Naive thymus-derived CD8-positive, alpha-beta T cell (primary cell): ENCODE data around the gene ADARB2. TPM values are rescaled to one million over a fixed set of nuclear protein-coding genes. Genes with fewer than 3 reads are reported as not detected.

Source experiments
- ATAC-seq, 2 donors: fragments of 150-1000 bp; cut with Tn5 transposase in 1 of 2; sonication (Bioruptor Pico), chemical (Tn5 transposase) in 1 of 2; 1 replicate in 1 of 2; 2 replicates in 1 of 2; pipeline ENCODE4 v1.10.0; 2021; ENCODE audit warnings: mild to moderate bottlenecking in 2 of 2, moderate library complexity in 2 of 2
- POLR2A ChIA-PET: fragments of 350-600 bp; sonication (Branson Sonifier 250); formaldehyde crosslinking; loops from one replicate; lab custom pipeline; 2021; ENCODE audit warnings: antibody characterized with exemption; lab: Charles Lee
- DNase-seq, 10 donors: peaks; one replicate each; pipeline versions ENCODE4 v3.0.0 to v3.0.0-alpha.2; 2020 to 2022
- H3K27ac Mint-ChIP-seq, 10 donors: one replicate each; pipeline ENCODE4 v1.8.0; 2020 to 2022; ENCODE audit warnings: mild to moderate bottlenecking in 10 of 10, mixed read lengths in 10 of 10, moderate library complexity in 4 of 10, inconsistent platforms in 1 of 10
- H3K27me3 Mint-ChIP-seq, 5 donors: one replicate each; pipeline ENCODE4 v1.8.0; 2021 to 2022; ENCODE audit warnings: mixed read lengths in 5 of 5
- H3K36me3 Mint-ChIP-seq, 3 donors: one replicate each; pipeline ENCODE4 v1.8.0; 2020 to 2022; ENCODE audit warnings: mixed read lengths in 3 of 3, mild to moderate bottlenecking in 2 of 3, inconsistent platforms in 1 of 3
- H3K4me1 Mint-ChIP-seq, 4 donors: one replicate each; pipeline ENCODE4 v1.8.0; 2021 to 2022; ENCODE audit warnings: mixed read lengths in 4 of 4
- H3K4me3 Mint-ChIP-seq, 10 donors: one replicate each; pipeline ENCODE4 v1.8.0; 2020 to 2022; ENCODE audit warnings: mild to moderate bottlenecking in 10 of 10, mixed read lengths in 10 of 10, moderate library complexity in 6 of 10, inconsistent platforms in 1 of 10
- H3K9me3 Mint-ChIP-seq, 9 donors: one replicate each; pipeline ENCODE4 v1.8.0; 2020 to 2022; ENCODE audit warnings: mixed read lengths in 9 of 9, mild to moderate bottlenecking in 3 of 9, inconsistent platforms in 1 of 9, moderate library complexity in 1 of 9
- polyA plus RNA-seq, 3 donors: library from polyadenylated mRNA; unstranded; fragments of 300-500 nt; fragmentation: Illumina TruSeq; gene quantifications; one replicate each; pipeline ENCODE4 v1.2.3, GENCODE V29; 2021
- total RNA-seq, 8 experiments: library from RNA in 2 of 8; stranded (reverse) in 2 of 8; gene quantifications; one replicate each; pipeline ENCODE4 v1.2.3 and lab custom pipeline; 2021 to 2026

The ADARB2 gene
- total and polyA plus RNA-seq, 5 experiments from 2014 or later: not detected

GRCh38 chr10:1519391-1519790, 217.9 kb downstream of the ADARB2 start:
- H3K4me1 Mint-ChIP-seq: no peaks in the 10 kb centered on the region
- POLR2A ChIA-PET: no interaction called here
- H3K27me3 Mint-ChIP-seq: peaks cover 0 to 16% (median 4%) of the 10 kb centered on the region in 5 donors
- no peak overlapping the region for H3K4me3 Mint-ChIP-seq
- H3K9me3 Mint-ChIP-seq: no peaks in the 10 kb centered on the region
- H3K36me3 Mint-ChIP-seq: no peaks in the 10 kb centered on the region
- DNase-seq (no peak), ATAC-seq (no peak)
- no peak overlapping the region for H3K27ac Mint-ChIP-seq

GRCh38 chr10:1517684-1518083, 219.6 kb downstream of the ADARB2 start:
- no peaks in the 10 kb centered on the region for H3K4me1 Mint-ChIP-seq
- H3K36me3 Mint-ChIP-seq: no peaks in the 10 kb centered on the region
- no peak for DNase-seq
- H3K4me3 Mint-ChIP-seq: no peak overlapping the region
- H3K27me3 Mint-ChIP-seq: peaks cover 0 to 14% (median 4%) of the 10 kb centered on the region in 5 donors
- no peak for ATAC-seq
- POLR2A ChIA-PET: no interaction called here
- H3K9me3 Mint-ChIP-seq: no peaks in the 10 kb centered on the region
- no peak overlapping the region for H3K27ac Mint-ChIP-seq

- Mint-ChIP-seq H3K9me3 (peaks cover 0 to under 1% (median 0%) of the 10 kb centered on the region in 9 donors), H3K4me1 (no peaks in the 10 kb centered on the region), H3K36me3 (no peaks in the 10 kb centered on the region), H3K27ac (no peak overlapping the region), H3K4me3 (no peak overlapping the region), H3K27me3 (peaks cover 0 to 11% (median 4%) of the 10 kb centered on the region in 5 donors)
- ATAC-seq (no peak), DNase-seq (no peak)
- POLR2A ChIA-PET: no interaction called here
These were observed 220.7 kb downstream of the ADARB2 start for GRCh38 chr10:1516492-1517165.

GRCh38 chr10:1515780-1516491, 221.4 kb downstream of the ADARB2 start:
- DNase-seq (no peak), ATAC-seq (no peak)
- POLR2A ChIA-PET: no interaction called here
- Mint-ChIP-seq H3K4me1 (no peaks in the 10 kb centered on the region), H3K27me3 (peaks cover 0 to 18% (median 10%) of the 10 kb centered on the region in 5 donors), H3K9me3 (peaks cover 0 to 7% (median 0%) of the 10 kb centered on the region in 9 donors), H3K4me3 (no peak overlapping the region), H3K27ac (no peak overlapping the region), H3K36me3 (no peaks in the 10 kb centered on the region)

GRCh38 chr10:1515121-1515779, 222.1 kb downstream of the ADARB2 start:
- no peak overlapping the region for H3K27ac Mint-ChIP-seq
- DNase-seq: no peak
- no peak overlapping the region for H3K4me3 Mint-ChIP-seq
- peaks cover 0 to 25% (median 10%) of the 10 kb centered on the region in 5 donors for H3K27me3 Mint-ChIP-seq
- no peak for ATAC-seq
- H3K36me3 Mint-ChIP-seq: no peaks in the 10 kb centered on the region
- H3K9me3 Mint-ChIP-seq: peaks cover 0 to 10% (median 0%) of the 10 kb centered on the region in 9 donors
- no peaks in the 10 kb centered on the region for H3K4me1 Mint-ChIP-seq
- POLR2A ChIA-PET: no interaction called here

GRCh38 chr10:1514681-1515080, 222.6 kb downstream of the ADARB2 start:
- no peaks in the 10 kb centered on the region for H3K36me3 Mint-ChIP-seq
- no peaks in the 10 kb centered on the region for H3K4me1 Mint-ChIP-seq
- DNase-seq: no peak
- POLR2A ChIA-PET: no interaction called here
- H3K27ac Mint-ChIP-seq: no peak overlapping the region
- no peak for ATAC-seq
- no peak overlapping the region for H3K4me3 Mint-ChIP-seq
- peaks cover 0 to 27% (median 10%) of the 10 kb centered on the region in 5 donors for H3K27me3 Mint-ChIP-seq
- peaks cover 0 to 10% (median 0%) of the 10 kb centered on the region in 9 donors for H3K9me3 Mint-ChIP-seq

GRCh38 chr10:1513221-1513620, 224.1 kb downstream of the ADARB2 start:
- POLR2A ChIA-PET: no interaction called here
- no peak overlapping the region for H3K4me3 Mint-ChIP-seq
- H3K27me3 Mint-ChIP-seq: peaks cover 0 to 27% (median 10%) of the 10 kb centered on the region in 5 donors
- DNase-seq (no peak), ATAC-seq (no peak)
- H3K36me3 Mint-ChIP-seq: no peaks in the 10 kb centered on the region
- no peaks in the 10 kb centered on the region for H3K4me1 Mint-ChIP-seq
- peaks cover 0 to 10% (median 0%) of the 10 kb centered on the region in 9 donors for H3K9me3 Mint-ChIP-seq
- H3K27ac Mint-ChIP-seq: no peak overlapping the region

- no peak for DNase-seq
- H3K4me3 Mint-ChIP-seq: no peak overlapping the region
- no peaks in the 10 kb centered on the region for H3K36me3 Mint-ChIP-seq
- H3K27ac Mint-ChIP-seq: no peak overlapping the region
- no peak for ATAC-seq
- POLR2A ChIA-PET: no interaction called here
- H3K9me3 Mint-ChIP-seq: peaks cover 0 to 19% (median 2%) of the 10 kb centered on the region in 9 donors
- H3K4me1 Mint-ChIP-seq: no peaks in the 10 kb centered on the region
- H3K27me3 Mint-ChIP-seq: peaks cover 0 to 33% (median 9%) of the 10 kb centered on the region in 5 donors
These were observed 228.3 kb downstream of the ADARB2 start for GRCh38 chr10:1509011-1509530.

- Mint-ChIP-seq H3K27me3 (peaks cover 0 to 33% (median 9%) of the 10 kb centered on the region in 5 donors), H3K9me3 (peaks cover 0 to 19% (median 2%) of the 10 kb centered on the region in 9 donors), H3K4me3 (no peak overlapping the region), H3K36me3 (no peaks in the 10 kb centered on the region), H3K4me1 (no peaks in the 10 kb centered on the region), H3K27ac (no peak overlapping the region)
- DNase-seq: no peak
- POLR2A ChIA-PET: no interaction called here
- ATAC-seq: no peak
These were observed 229.2 kb downstream of the ADARB2 start for GRCh38 chr10:1508096-1508495.

GRCh38 chr10:1507436-1507835, 229.9 kb downstream of the ADARB2 start:
- H3K27me3 Mint-ChIP-seq: peaks cover 0 to 33% (median 9%) of the 10 kb centered on the region in 5 donors
- ATAC-seq: no peak
- H3K27ac Mint-ChIP-seq: no peak overlapping the region
- no peak for DNase-seq
- H3K9me3 Mint-ChIP-seq: peaks cover 0 to 19% (median 2%) of the 10 kb centered on the region in 9 donors
- POLR2A ChIA-PET: no interaction called here
- H3K36me3 Mint-ChIP-seq: no peaks in the 10 kb centered on the region
- no peak overlapping the region for H3K4me3 Mint-ChIP-seq
- H3K4me1 Mint-ChIP-seq: no peaks in the 10 kb centered on the region

GRCh38 chr10:1504940-1505339, 232.4 kb downstream of the ADARB2 start:
- Mint-ChIP-seq H3K36me3 (no peaks in the 10 kb centered on the region), H3K4me1 (no peaks in the 10 kb centered on the region), H3K9me3 (peaks cover 0 to 9% (median 0%) of the 10 kb centered on the region in 9 donors), H3K27ac (peak overlapping the region in 1 of 10 donors; percentile 60), H3K4me3 (no peak overlapping the region), H3K27me3 (peaks cover 0 to 16% (median 3%) of the 10 kb centered on the region in 5 donors)
- DNase-seq (no peak), ATAC-seq (no peak)
- POLR2A ChIA-PET: no interaction called here

- peaks cover 0 to 9% (median 0%) of the 10 kb centered on the region in 9 donors for H3K9me3 Mint-ChIP-seq
- H3K27me3 Mint-ChIP-seq: peaks cover 0 to 16% (median 3%) of the 10 kb centered on the region in 5 donors
- H3K36me3 Mint-ChIP-seq: no peaks in the 10 kb centered on the region
- POLR2A ChIA-PET: no interaction called here
- ATAC-seq: no peak
- no peaks in the 10 kb centered on the region for H3K4me1 Mint-ChIP-seq
- no peak overlapping the region for H3K27ac Mint-ChIP-seq
- H3K4me3 Mint-ChIP-seq: no peak overlapping the region
- DNase-seq: no peak
These were observed 233.0 kb downstream of the ADARB2 start for GRCh38 chr10:1504286-1504685.

- no peaks in the 10 kb centered on the region for H3K36me3 Mint-ChIP-seq
- H3K9me3 Mint-ChIP-seq: peaks cover 0 to 9% (median 0%) of the 10 kb centered on the region in 9 donors
- no peak overlapping the region for H3K4me3 Mint-ChIP-seq
- POLR2A ChIA-PET: no interaction called here
- ATAC-seq (no peak), DNase-seq (no peak)
- H3K4me1 Mint-ChIP-seq: no peaks in the 10 kb centered on the region
- H3K27ac Mint-ChIP-seq: no peak overlapping the region
- peaks cover 0 to 16% (median 3%) of the 10 kb centered on the region in 5 donors for H3K27me3 Mint-ChIP-seq
These were observed 234.9 kb downstream of the ADARB2 start for GRCh38 chr10:1502451-1502850.
